GM19193 (cell line): Measurements from ENCODE around the gene ISG20.

Experiments used
- POLR2A ChIP-seq: IDR thresholded peaks from 4 replicates; pipeline ENCODE4 v1.6.1; 2011; ENCODE audit not compliant: insufficient read depth, insufficient read length; ENCODE audit errors: extremely low read depth

The ISG20 gene

DNA sequence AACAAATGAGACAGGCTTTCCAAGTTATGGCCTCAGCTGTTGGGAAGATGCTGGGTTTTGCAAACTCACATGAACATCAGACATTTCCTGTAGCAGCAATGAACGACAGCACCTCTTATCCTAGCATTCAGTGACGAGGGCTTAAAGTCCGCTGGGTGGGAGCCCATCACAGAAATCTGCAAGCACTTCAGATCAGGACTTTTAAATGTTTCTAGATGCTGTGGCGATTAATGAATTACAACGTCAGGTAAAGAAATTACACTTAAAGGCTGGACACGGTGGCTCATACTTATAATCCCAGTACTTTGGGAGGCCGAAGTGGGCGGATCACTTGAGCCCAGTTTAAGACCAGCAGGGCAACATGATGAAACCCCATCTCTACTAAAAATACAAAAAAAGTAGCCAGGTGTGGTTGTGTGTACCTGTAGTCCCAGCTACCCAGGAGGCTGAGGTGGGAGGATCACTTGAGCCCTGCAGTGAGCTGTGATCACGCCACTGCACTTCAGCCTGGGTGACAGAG lies 13.8 kb upstream of the ISG20 start:
- TF ChIP-seq POLR2A = no peak

GRCh38 chr15:88625943-88626741 lies 12.7 kb upstream of the ISG20 start:
- TF ChIP-seq POLR2A = peak; percentile 24

- TF ChIP-seq POLR2A = no peak
Measured at GRCh38 chr15:88627463-88627862, 11.4 kb upstream of the ISG20 start.

- peak; percentile 14 for TF ChIP-seq POLR2A
Measured at GRCh38 chr15:88628018-88628654, 10.7 kb upstream of the ISG20 start.

DNA sequence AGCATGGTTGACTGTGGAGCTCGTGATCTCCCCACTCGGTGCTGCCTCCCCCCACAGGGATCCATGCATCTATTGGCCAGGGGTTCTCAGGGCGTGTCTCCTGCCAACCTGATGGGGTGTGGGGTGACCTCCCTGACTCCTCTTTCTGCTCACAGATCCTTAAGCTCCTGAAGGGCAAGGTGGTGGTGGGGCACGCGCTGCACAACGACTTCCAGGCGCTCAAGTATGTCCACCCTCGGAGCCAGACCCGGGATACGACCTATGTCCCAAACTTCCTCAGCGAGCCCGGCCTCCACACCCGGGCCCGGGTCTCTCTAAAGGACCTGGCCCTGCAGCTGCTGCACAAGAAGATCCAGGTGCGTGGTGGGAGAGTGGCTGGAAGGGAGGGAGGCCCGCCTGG lies 9.7 kb upstream of the ISG20 start:
- no peak for TF ChIP-seq POLR2A

GRCh38 chr15:88630141-88630721 lies 8.6 kb upstream of the ISG20 start:
- no peak for TF ChIP-seq POLR2A

DNA sequence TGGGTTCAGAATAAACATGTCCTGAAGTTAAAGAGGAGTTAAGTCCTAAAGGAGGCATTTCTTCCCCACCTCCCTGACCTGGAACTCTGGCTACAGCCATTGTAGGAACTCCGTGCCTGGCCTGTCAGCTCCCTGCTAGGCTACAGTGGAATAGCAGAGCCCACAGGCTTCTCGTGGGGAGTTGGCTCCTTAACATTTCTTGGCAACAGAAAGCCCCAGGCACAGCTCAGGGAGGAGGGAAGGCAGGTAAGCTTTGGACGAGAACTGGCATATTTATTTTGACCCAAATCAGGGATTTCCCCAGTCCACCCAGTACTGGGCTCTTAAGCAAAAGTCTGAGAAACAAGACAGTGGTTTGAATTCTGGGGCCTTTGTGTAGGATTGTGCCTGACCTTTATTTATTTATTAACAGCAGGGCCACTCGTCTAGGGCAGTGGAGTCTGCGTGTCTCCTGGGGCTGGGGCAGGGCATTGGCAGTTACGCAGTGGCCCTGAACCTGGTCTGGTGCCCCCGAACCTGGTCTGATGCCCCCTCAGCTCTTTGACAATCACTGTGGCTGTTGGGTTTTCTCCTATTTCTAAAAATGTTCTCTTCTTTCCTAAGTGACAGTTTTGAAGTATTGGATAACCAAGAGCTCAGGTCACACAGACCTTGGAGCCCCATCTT lies 7.9 kb upstream of the ISG20 start:
- TF ChIP-seq POLR2A = no peak

GRCh38 chr15:88631464-88632028 lies 7.3 kb upstream of the ISG20 start:
- TF ChIP-seq POLR2A = peak; percentile 22

DNA sequence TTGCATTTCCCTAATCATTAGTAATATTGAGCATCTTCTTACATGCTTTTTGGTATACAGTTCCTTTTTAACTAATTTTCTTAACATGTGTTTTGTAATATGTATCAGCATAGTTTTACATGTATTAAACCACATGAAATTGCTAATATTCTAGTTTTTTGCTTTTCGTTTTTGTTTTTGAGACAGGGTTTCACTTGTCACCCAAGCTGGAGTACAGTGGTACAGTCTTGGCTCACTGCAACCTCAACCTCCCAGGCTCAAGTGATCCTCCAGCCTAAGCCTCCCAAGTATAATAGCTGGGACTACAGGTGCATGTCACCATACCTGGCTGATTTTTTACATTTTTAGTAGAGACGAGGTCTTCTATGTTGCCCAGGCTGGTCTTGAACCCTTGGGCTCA lies 4.4 kb upstream of the ISG20 start:
- TF ChIP-seq POLR2A = no peak

- no peak for TF ChIP-seq POLR2A
Measured at GRCh38 chr15:88635318-88635717, 3.5 kb upstream of the ISG20 start.

DNA sequence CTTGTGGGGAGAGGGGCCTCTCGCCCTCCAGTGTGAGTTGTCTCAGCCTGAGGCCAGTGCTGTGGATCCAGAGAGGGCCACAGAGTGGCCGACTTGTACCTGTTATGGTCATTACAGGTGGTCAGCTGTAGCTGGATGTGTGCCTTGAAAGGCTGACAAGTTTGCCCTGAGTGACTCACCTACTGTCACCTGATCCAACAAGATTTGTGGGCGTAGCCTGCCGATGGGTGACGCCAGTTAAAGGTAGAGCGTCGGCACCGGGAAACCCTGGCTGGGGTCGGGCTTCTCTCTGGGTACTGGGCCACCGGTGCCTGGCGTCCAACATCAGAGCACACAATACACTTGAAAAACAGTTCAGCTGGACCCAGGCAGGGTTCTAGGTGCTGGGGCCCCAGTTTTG lies 2.8 kb upstream of the ISG20 start:
- peak; percentile 30 for TF ChIP-seq POLR2A

- TF ChIP-seq POLR2A = no peak
Measured at GRCh38 chr15:88636654-88637053, 2.2 kb upstream of the ISG20 start.

DNA sequence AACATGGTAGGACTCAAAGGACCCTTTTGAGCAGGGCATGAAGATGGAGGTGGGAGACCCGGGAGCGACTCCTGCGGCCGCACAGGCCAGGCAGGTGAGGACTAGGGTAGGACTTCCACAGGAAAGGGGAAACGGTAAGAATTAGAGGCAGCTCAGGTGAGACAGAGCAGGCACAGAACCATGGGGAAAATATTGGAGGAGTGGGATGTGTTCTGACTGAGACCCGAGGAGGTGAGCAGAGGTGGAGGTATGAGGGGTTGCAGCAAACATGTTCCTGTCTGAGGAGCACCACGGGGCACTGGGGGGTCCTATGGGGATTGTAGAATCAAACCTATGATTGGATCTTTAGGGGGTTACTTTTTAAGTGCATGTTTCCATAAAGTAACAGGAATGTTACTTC lies 1.4 kb upstream of the ISG20 start:
- no peak for TF ChIP-seq POLR2A

GRCh38 chr15:88637841-88638625 lies 783 bp upstream of the ISG20 start:
- no peak for TF ChIP-seq POLR2A
